GM12801 (cell line): ENCODE results near the gene PDZRN3.

Experiments
- TF ChIP-seq, protein P1 (sequence below): IDR thresholded peaks from one replicate; pipeline ENCODE4 v1.5.1; 2011; ENCODE audit warnings: control low read depth; ENCODE audit not compliant: insufficient read length; ENCODE audit errors: extremely low read depth

PDZRN3 gene

DNA sequence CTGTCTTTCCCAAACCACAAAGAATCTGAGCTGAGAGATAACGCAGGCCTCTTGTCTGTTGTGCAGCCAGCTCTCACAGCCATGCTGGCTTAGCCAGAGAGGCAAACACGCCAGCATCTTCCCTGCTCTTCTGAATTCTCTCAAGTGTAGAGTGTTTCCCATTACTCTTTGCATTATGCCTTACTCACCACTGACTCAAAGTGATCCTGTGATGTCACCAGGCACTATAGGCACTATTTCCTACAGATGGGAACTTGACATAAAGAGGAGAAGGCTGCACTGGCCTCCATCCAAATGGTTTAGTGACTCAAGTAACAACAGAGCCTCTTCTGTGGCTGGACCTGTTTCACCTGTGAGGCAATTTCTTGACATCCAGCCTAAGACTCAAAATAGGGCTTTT lies 44.4 kb downstream of the PDZRN3 start:
- TF ChIP-seq, protein P1, sequence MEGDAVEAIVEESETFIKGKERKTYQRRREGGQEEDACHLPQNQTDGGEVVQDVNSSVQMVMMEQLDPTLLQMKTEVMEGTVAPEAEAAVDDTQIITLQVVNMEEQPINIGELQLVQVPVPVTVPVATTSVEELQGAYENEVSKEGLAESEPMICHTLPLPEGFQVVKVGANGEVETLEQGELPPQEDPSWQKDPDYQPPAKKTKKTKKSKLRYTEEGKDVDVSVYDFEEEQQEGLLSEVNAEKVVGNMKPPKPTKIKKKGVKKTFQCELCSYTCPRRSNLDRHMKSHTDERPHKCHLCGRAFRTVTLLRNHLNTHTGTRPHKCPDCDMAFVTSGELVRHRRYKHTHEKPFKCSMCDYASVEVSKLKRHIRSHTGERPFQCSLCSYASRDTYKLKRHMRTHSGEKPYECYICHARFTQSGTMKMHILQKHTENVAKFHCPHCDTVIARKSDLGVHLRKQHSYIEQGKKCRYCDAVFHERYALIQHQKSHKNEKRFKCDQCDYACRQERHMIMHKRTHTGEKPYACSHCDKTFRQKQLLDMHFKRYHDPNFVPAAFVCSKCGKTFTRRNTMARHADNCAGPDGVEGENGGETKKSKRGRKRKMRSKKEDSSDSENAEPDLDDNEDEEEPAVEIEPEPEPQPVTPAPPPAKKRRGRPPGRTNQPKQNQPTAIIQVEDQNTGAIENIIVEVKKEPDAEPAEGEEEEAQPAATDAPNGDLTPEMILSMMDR: no peak

DNA sequence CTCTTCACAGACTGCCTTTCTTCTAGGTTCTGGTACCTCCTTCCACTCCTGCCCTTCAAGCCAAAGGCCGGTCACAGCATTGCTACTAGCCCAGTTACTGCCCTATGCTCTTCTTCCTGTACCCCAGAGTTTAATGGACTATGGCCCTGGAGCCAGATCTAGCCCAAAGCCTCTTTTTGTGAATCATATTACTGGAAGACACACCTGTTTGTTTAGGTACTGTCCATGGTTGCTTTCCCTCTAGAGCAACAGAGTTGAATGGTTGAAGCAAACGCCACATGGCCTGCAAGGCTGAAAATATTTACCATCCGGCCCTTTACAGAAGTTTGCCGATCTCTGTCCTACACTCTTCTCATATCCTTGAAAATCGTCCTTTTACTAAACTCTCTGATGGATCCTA lies 47.0 kb downstream of the PDZRN3 start:
- TF ChIP-seq, protein P1: no peak

DNA sequence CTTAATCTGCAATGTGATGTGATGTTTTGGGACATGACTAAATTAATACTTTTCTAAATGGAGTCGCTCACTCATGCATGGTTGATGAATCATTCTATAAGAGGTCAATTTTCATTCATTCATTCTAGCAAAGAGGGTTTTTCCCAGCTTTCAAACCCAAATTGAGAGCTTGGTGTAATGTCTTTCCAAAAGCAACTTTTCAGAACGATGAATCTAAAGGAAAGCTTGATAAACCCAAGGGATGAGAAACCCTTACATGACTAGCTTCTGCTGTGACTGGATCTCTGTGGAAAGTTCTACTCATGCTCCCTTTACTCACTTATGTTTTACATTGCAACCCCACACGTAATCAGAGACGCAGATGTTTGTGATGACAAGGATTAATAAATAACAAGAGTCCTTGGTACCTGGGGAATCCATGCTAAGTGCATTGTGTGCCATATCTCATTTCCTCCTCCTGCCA lies 47.7 kb downstream of the PDZRN3 start:
- TF ChIP-seq, protein P1: no peak

DNA sequence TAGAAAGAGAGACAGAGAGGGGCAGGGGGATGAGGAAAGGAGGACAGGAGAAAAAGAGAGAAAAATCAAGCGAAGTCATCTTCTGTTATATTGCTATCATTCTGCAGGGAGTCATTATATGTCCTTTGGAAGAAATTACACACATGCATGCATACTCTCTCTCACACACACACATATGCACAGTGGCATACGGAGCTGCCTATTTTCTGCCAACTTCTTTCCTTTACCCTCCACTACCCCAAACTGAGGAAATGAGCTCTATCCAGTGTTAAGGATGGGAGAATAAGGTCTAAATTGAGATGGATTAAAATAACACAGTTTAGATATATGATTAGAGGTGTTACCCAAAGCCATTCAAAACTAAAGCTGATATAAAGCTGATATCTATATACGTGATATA lies 48.8 kb downstream of the PDZRN3 start:
- TF ChIP-seq, protein P1: no peak

DNA sequence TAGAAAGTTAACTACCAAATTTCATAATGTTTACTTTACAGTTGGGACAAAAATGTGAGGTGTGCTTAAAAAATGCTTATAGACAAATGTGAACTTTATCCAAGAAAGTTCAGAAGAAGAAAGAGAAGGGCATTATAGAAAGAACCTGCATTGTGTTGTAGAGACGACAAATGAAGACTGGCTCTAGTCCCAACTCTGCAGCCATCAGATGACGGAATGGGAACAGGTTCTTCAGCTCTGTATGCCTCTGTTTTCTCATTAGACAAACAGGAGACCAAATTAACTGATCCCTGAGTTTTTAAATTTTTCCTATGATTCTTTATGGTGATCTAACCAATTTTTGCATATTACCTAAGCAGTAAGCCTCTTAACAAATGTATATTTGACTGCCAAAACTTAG lies 49.2 kb downstream of the PDZRN3 start:
- TF ChIP-seq, protein P1: no peak

DNA sequence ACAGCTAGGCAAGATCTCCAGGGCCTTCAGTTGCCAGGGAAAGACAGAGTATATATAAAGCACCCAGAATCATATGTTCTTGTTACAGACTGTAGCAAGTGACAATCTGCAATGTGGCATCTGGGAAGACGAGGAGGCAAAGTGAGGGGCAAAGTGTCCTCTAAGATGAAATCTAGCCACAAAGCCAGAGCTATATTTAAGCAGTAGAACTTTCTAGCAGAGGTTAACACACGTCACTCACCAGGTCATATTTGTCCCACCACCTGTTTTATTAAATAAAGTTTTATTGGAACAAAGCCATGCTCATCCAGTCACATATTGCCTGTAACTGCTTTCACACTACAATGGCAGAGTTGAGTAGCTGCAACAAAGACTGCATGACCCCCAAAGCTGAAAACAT lies 51.5 kb downstream of the PDZRN3 start:
- TF ChIP-seq, protein P1: no peak

DNA sequence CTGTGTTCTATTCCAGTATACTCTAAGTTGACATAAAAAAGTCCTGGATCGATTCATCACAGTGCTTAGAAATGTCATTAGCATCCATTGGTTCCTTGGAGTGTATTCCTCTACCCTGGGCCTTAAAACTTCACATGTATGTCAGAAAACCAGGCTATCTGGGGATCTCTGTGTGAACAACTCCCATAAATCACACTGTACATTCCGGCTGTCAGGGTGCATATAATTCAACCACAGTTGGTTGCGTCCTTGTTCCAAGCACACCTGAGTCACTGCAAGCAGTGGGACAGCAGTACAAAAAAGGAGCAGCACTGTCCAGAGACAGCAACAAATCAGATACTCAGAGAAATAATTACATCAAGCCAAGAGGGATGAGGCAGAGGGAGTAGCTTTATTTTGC lies 52.4 kb downstream of the PDZRN3 start:
- TF ChIP-seq, protein P1: no peak

DNA sequence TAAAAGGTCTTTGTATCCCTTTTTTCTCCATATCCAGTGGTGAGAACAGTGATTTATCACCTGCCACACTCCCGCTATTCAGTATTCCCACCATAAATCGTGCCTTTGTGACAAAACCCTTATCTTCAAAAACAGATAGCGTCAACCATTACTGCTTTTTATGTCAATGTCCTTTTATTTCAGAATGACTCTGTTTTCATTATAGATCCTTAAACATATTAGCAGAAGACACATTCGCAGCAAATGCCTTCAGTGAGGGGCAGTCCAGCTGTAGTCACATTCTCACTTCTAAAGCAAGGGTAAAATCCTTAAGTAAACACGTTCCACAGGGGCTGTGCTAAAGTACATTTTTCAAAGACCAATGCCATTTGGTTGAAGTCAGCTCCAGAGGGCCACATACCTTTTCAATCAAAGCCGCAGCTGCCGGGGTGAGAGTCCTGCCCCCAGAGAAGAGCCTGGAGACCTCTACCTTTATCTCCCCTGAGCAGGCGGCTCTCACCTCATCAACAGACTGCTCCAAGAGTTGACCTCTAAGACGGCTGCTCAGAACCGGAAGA lies 53.4 kb downstream of the PDZRN3 start:
- TF ChIP-seq, protein P1: no peak
